ENCODE measurements around the gene CASK.

Gene CASK

GRCh38 chrX:41875142-41875541 is 48.2 kb downstream of the CASK start:
- Histone ChIP-seq H3K9ac (ENCODE audit: low read length in 2 of 2) (no peak overlapping the region), H3K27ac (ENCODE audit: low read length) (no peak overlapping the region), H3K27me3 (ENCODE audit: control insufficient read depth in 1 of 2, insufficient read depth in 2 of 2, low read length in 2 of 2) (no peaks in the 10 kb centered on the region), H3K4me3 (ENCODE audit: low read length in 2 of 2) (no peak overlapping the region), H3K9me3 (ENCODE audit: control insufficient read depth in 2 of 2, low read length in 2 of 2) (no peaks in the 10 kb centered on the region), H3K4me1 (ENCODE audit: control insufficient read depth, insufficient read depth, low read length) (no peaks in the 10 kb centered on the region), H3K36me3 (ENCODE audit: control insufficient read depth in 2 of 2, insufficient read depth in 2 of 2, low read length in 2 of 2) (no peaks in the 10 kb centered on the region)

- Histone ChIP-seq H3K9ac (ENCODE audit: low read length in 2 of 2) (no peak overlapping the region), H3K27ac (ENCODE audit: low read length) (no peak overlapping the region), H3K4me3 (ENCODE audit: low read length in 2 of 2) (no peak overlapping the region)
These were observed 52.6 kb downstream of the CASK start for GRCh38 chrX:41870719-41871151.

GRCh38 chrX:41868392-41868977 is 54.9 kb downstream of the CASK start:
- H3K9me3 ChIP-seq (ENCODE audit: control insufficient read depth in 2 of 2, low read length in 2 of 2), result no peaks in the 10 kb centered on the region

More at GRCh38 chrX:41870719-41871151, 52.6 kb downstream of the CASK start:
- no peaks in the 10 kb centered on the region for H3K9me3 ChIP-seq (ENCODE audit: control insufficient read depth in 2 of 2, low read length in 2 of 2)
- H3K27me3 ChIP-seq (ENCODE audit: control insufficient read depth in 1 of 2, insufficient read depth in 2 of 2, low read length in 2 of 2), result no peaks in the 10 kb centered on the region
- H3K36me3 ChIP-seq (ENCODE audit: control insufficient read depth in 2 of 2, insufficient read depth in 2 of 2, low read length in 2 of 2), result no peaks in the 10 kb centered on the region
- no peaks in the 10 kb centered on the region for H3K4me1 ChIP-seq (ENCODE audit: control insufficient read depth, insufficient read depth, low read length)

GRCh38 chrX:41863343-41864203 is 59.8 kb downstream of the CASK start:
- Histone ChIP-seq H3K9me3 (ENCODE audit: control insufficient read depth in 2 of 2, low read length in 2 of 2) (no peaks in the 10 kb centered on the region), H3K4me1 (ENCODE audit: control insufficient read depth, insufficient read depth, low read length) (no peaks in the 10 kb centered on the region), H3K36me3 (ENCODE audit: control insufficient read depth in 2 of 2, insufficient read depth in 2 of 2, low read length in 2 of 2) (no peaks in the 10 kb centered on the region), H3K4me3 (ENCODE audit: low read length in 2 of 2) (no peak overlapping the region), H3K9ac (ENCODE audit: low read length in 2 of 2) (no peak overlapping the region), H3K27me3 (ENCODE audit: control insufficient read depth in 1 of 2, insufficient read depth in 2 of 2, low read length in 2 of 2) (no peaks in the 10 kb centered on the region), H3K27ac (ENCODE audit: low read length) (no peak overlapping the region)

More at GRCh38 chrX:41868392-41868977, 54.9 kb downstream of the CASK start:
- Histone ChIP-seq H3K27me3 (ENCODE audit: control insufficient read depth in 1 of 2, insufficient read depth in 2 of 2, low read length in 2 of 2) (no peaks in the 10 kb centered on the region), H3K36me3 (ENCODE audit: control insufficient read depth in 2 of 2, insufficient read depth in 2 of 2, low read length in 2 of 2) (no peaks in the 10 kb centered on the region), H3K4me1 (ENCODE audit: control insufficient read depth, insufficient read depth, low read length) (no peaks in the 10 kb centered on the region), H3K4me3 (ENCODE audit: low read length in 2 of 2) (no peak overlapping the region), H3K27ac (ENCODE audit: low read length) (no peak overlapping the region), H3K9ac (ENCODE audit: low read length in 2 of 2) (no peak overlapping the region)

GRCh38 chrX:41862562-41863184 is 60.7 kb downstream of the CASK start:
- no peak overlapping the region for H3K9ac ChIP-seq (ENCODE audit: low read length in 2 of 2)
- H3K9me3 ChIP-seq (ENCODE audit: control insufficient read depth in 2 of 2, low read length in 2 of 2), result no peaks in the 10 kb centered on the region
- H3K4me3 ChIP-seq (ENCODE audit: low read length in 2 of 2), result no peak overlapping the region
- no peaks in the 10 kb centered on the region for H3K4me1 ChIP-seq (ENCODE audit: control insufficient read depth, insufficient read depth, low read length)
- H3K27ac ChIP-seq (ENCODE audit: low read length), result no peak overlapping the region
- no peaks in the 10 kb centered on the region for H3K27me3 ChIP-seq (ENCODE audit: control insufficient read depth in 1 of 2, insufficient read depth in 2 of 2, low read length in 2 of 2)
- no peaks in the 10 kb centered on the region for H3K36me3 ChIP-seq (ENCODE audit: control insufficient read depth in 2 of 2, insufficient read depth in 2 of 2, low read length in 2 of 2)

- no peak overlapping the region for H3K9ac ChIP-seq (ENCODE audit: low read length in 2 of 2)
- H3K4me1 ChIP-seq (ENCODE audit: control insufficient read depth, insufficient read depth, low read length), result no peaks in the 10 kb centered on the region
- H3K36me3 ChIP-seq (ENCODE audit: control insufficient read depth in 2 of 2, insufficient read depth in 2 of 2, low read length in 2 of 2), result no peaks in the 10 kb centered on the region
- no peak overlapping the region for H3K27ac ChIP-seq (ENCODE audit: low read length)
- no peaks in the 10 kb centered on the region for H3K9me3 ChIP-seq (ENCODE audit: control insufficient read depth in 2 of 2, low read length in 2 of 2)
- no peaks in the 10 kb centered on the region for H3K27me3 ChIP-seq (ENCODE audit: control insufficient read depth in 1 of 2, insufficient read depth in 2 of 2, low read length in 2 of 2)
- no peak overlapping the region for H3K4me3 ChIP-seq (ENCODE audit: low read length in 2 of 2)
These were observed 65.1 kb downstream of the CASK start for GRCh38 chrX:41858161-41858775.

- Histone ChIP-seq H3K36me3 (ENCODE audit: control insufficient read depth in 2 of 2, insufficient read depth in 2 of 2, low read length in 2 of 2) (no peaks in the 10 kb centered on the region), H3K9ac (ENCODE audit: low read length in 2 of 2) (no peak overlapping the region), H3K9me3 (ENCODE audit: control insufficient read depth in 2 of 2, low read length in 2 of 2) (no peaks in the 10 kb centered on the region), H3K27ac (ENCODE audit: low read length) (no peak overlapping the region), H3K27me3 (ENCODE audit: control insufficient read depth in 1 of 2, insufficient read depth in 2 of 2, low read length in 2 of 2) (no peaks in the 10 kb centered on the region), H3K4me3 (ENCODE audit: low read length in 2 of 2) (no peak overlapping the region), H3K4me1 (ENCODE audit: control insufficient read depth, insufficient read depth, low read length) (no peaks in the 10 kb centered on the region)
These were observed 65.7 kb downstream of the CASK start for GRCh38 chrX:41857670-41858069.

- no peaks in the 10 kb centered on the region for H3K4me1 ChIP-seq (ENCODE audit: control insufficient read depth, insufficient read depth, low read length)
- H3K9ac ChIP-seq (ENCODE audit: low read length in 2 of 2), result no peak overlapping the region
- no peak overlapping the region for H3K27ac ChIP-seq (ENCODE audit: low read length)
- H3K9me3 ChIP-seq (ENCODE audit: control insufficient read depth in 2 of 2, low read length in 2 of 2), result peaks cover 0 to 11% of the 10 kb centered on the region in 2 donors
- no peak overlapping the region for H3K4me3 ChIP-seq (ENCODE audit: low read length in 2 of 2)
- no peaks in the 10 kb centered on the region for H3K36me3 ChIP-seq (ENCODE audit: control insufficient read depth in 2 of 2, insufficient read depth in 2 of 2, low read length in 2 of 2)
- no peaks in the 10 kb centered on the region for H3K27me3 ChIP-seq (ENCODE audit: control insufficient read depth in 1 of 2, insufficient read depth in 2 of 2, low read length in 2 of 2)
These were observed 76.6 kb downstream of the CASK start for GRCh38 chrX:41846714-41847113.

GRCh38 chrX:41837270-41837944 is 85.9 kb downstream of the CASK start:
- Histone ChIP-seq H3K9ac (ENCODE audit: low read length in 2 of 2) (no peak overlapping the region), H3K4me3 (ENCODE audit: low read length in 2 of 2) (no peak overlapping the region), H3K36me3 (ENCODE audit: control insufficient read depth in 2 of 2, insufficient read depth in 2 of 2, low read length in 2 of 2) (no peaks in the 10 kb centered on the region), H3K27me3 (ENCODE audit: control insufficient read depth in 1 of 2, insufficient read depth in 2 of 2, low read length in 2 of 2) (no peaks in the 10 kb centered on the region), H3K9me3 (ENCODE audit: control insufficient read depth in 2 of 2, low read length in 2 of 2) (no peaks in the 10 kb centered on the region), H3K27ac (ENCODE audit: low read length) (no peak overlapping the region), H3K4me1 (ENCODE audit: control insufficient read depth, insufficient read depth, low read length) (no peaks in the 10 kb centered on the region)

GRCh38 chrX:41828826-41829225 is 94.5 kb downstream of the CASK start:
- no peaks in the 10 kb centered on the region for H3K9me3 ChIP-seq (ENCODE audit: control insufficient read depth in 2 of 2, low read length in 2 of 2)
- no peak overlapping the region for H3K9ac ChIP-seq (ENCODE audit: low read length in 2 of 2)
- no peaks in the 10 kb centered on the region for H3K36me3 ChIP-seq (ENCODE audit: control insufficient read depth in 2 of 2, insufficient read depth in 2 of 2, low read length in 2 of 2)
- peaks cover 0 to 5% of the 10 kb centered on the region in 2 donors for H3K27me3 ChIP-seq (ENCODE audit: control insufficient read depth in 1 of 2, insufficient read depth in 2 of 2, low read length in 2 of 2)
- no peak overlapping the region for H3K4me3 ChIP-seq (ENCODE audit: low read length in 2 of 2)
- no peak overlapping the region for H3K27ac ChIP-seq (ENCODE audit: low read length)
- H3K4me1 ChIP-seq (ENCODE audit: control insufficient read depth, insufficient read depth, low read length), result peaks cover 4% of the 10 kb centered on the region
